ENCODE results near the gene CCDC24. TPM values are rescaled to one million over a fixed set of nuclear protein-coding genes. Genes with fewer than 3 reads are reported as not detected.
A peak's percentile ranks its signal among the peaks of the same experiment; 100 is the strongest.

The CCDC24 gene
- total and polyA plus RNA-seq, 9 of the 15 experiments (the other 6 are each of a cell fraction or from before 2014, with no cell fraction given): 0.31 to 4.5 (median 1.5) TPM

GRCh38 chr1:43975249-43975961 lies 16.0 kb upstream of the CCDC24 start (continued):
- TF ChIP-seq SIN3A (IDR thresholded peaks at IDR 0.05; ENCODE audit: borderline replicate concordance in 2 of 2, control insufficient read depth in 1 of 2, low read depth in 2 of 2, low read length in 2 of 2) (peak in 1 of 2 experiments; percentile 58; a peak in 2 of 4 replicates), MITF (IDR thresholded peaks at IDR 0.05) (peak; percentile 8; the same call in 1 of the 2 replicates), ZNF717 (CRISPR knock-in tag; IDR thresholded peaks at IDR 0.05) (no peak), MXD1 (CRISPR knock-in tag; IDR thresholded peaks at IDR 0.05; ENCODE audit: borderline replicate concordance, poor library complexity, severe bottlenecking) (no peak), FOXA3 (CRISPR knock-in tag; conservative IDR thresholded peaks at IDR 0.05 in 1 of 2, IDR thresholded peaks at IDR 0.05 in 1 of 2) (peak; percentile 86 to 95), DEAF1 (CRISPR knock-in tag; IDR thresholded peaks at IDR 0.05) (no peak), ZNF551 (CRISPR knock-in tag; IDR thresholded peaks at IDR 0.05) (no peak), BACH1 (tag; IDR thresholded peaks at IDR 0.05) (no peak), SMC3 (conservative IDR thresholded peaks at IDR 0.05; ENCODE audit: insufficient read depth, low read depth, low read length) (no peak), SOX6 (IDR thresholded peaks at IDR 0.05) (no peak), NRF1 (conservative IDR thresholded peaks at IDR 0.05 in 1 of 2, IDR thresholded peaks at IDR 0.05 in 1 of 2) (peak; percentile 67 to 70; a peak in 3 of 4 replicates), RAD51 (IDR thresholded peaks at IDR 0.05; ENCODE audit: borderline replicate concordance, low read depth) (no peak)
- TF ChIP-seq, protein P1, sequence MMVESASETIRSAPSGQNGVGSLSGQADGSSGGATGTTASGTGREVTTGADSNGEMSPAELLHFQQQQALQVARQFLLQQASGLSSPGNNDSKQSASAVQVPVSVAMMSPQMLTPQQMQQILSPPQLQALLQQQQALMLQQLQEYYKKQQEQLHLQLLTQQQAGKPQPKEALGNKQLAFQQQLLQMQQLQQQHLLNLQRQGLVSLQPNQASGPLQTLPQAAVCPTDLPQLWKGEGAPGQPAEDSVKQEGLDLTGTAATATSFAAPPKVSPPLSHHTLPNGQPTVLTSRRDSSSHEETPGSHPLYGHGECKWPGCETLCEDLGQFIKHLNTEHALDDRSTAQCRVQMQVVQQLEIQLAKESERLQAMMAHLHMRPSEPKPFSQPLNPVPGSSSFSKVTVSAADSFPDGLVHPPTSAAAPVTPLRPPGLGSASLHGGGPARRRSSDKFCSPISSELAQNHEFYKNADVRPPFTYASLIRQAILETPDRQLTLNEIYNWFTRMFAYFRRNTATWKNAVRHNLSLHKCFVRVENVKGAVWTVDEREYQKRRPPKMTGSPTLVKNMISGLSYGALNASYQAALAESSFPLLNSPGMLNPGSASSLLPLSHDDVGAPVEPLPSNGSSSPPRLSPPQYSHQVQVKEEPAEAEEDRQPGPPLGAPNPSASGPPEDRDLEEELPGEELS (CRISPR knock-in tag; IDR thresholded peaks at IDR 0.05; ENCODE audit: borderline replicate concordance): no peak; the same call in 1 of the 2 replicates
